Natural killer cell (primary cell): ENCODE results near the gene KIAA0513. TPM values are rescaled to one million over a fixed set of nuclear protein-coding genes. Genes with fewer than 3 reads are reported as not detected.

Experiments used
- ATAC-seq, 3 donors: fragments of 150-1000 bp in 2 of 3; fragments of 200-7000 bp in 1 of 3; cut with Tn5 transposase; 1 replicate in 1 of 3; 2 replicates in 2 of 3; pipeline ENCODE4 v1.10.0; 2021; ENCODE audit warnings: mild to moderate bottlenecking in 2 of 3, moderate library complexity in 2 of 3
- DNase-seq, 2 donors: peaks; one replicate each; pipeline versions ENCODE4 v3.0.0 to v3.0.0-alpha.2; 2013 to 2021; ENCODE audit warnings: mixed read lengths in 1 of 2
- H3K27ac ChIP-seq: one replicate; pipeline ENCODE4 v1.5.1; 2013; ENCODE audit warnings: mild to moderate bottlenecking, low read length
- H3K27me3 ChIP-seq: one replicate; pipeline ENCODE4 v1.6.1; 2013; ENCODE audit warnings: low read length; ENCODE audit not compliant: control insufficient read depth, insufficient read depth
- H3K36me3 ChIP-seq: one replicate; pipeline ENCODE4 v1.6.1; 2013; ENCODE audit warnings: low read length; ENCODE audit not compliant: control insufficient read depth, insufficient read depth
- H3K4me1 ChIP-seq: one replicate; pipeline ENCODE4 v1.6.1; 2013; ENCODE audit warnings: low read length; ENCODE audit not compliant: control insufficient read depth, insufficient read depth
- H3K4me3 ChIP-seq: one replicate; pipeline ENCODE4 v1.5.1; 2013; ENCODE audit warnings: low read length
- H3K9me3 ChIP-seq: one replicate; pipeline ENCODE4 v1.6.1; 2013; ENCODE audit warnings: low read length; ENCODE audit not compliant: control insufficient read depth, insufficient read depth
- H3K27ac Mint-ChIP-seq, 2 donors: one replicate each; pipeline ENCODE4 v1.8.0; 2022; ENCODE audit warnings: mild to moderate bottlenecking in 2 of 2, mixed read lengths in 2 of 2, moderate library complexity in 1 of 2
- H3K27me3 Mint-ChIP-seq, 2 donors: one replicate each; pipeline ENCODE4 v1.8.0; 2022; ENCODE audit warnings: low read depth in 2 of 2, mixed read lengths in 2 of 2
- H3K36me3 Mint-ChIP-seq: one replicate; pipeline ENCODE4 v1.8.0; 2022; ENCODE audit warnings: mixed read lengths
- H3K4me1 Mint-ChIP-seq, 2 donors: one replicate each; pipeline ENCODE4 v1.8.0; 2022; ENCODE audit warnings: mixed read lengths in 2 of 2
- H3K4me3 Mint-ChIP-seq: one replicate; pipeline ENCODE4 v1.8.0; 2022; ENCODE audit warnings: mild to moderate bottlenecking, moderate library complexity, mixed read lengths
- H3K9me3 Mint-ChIP-seq, 2 donors: one replicate each; pipeline ENCODE4 v1.8.0; 2022; ENCODE audit warnings: mixed read lengths in 2 of 2
- WGBS: methylation state at CpG from one replicate; pipeline ENCODE4 v1.1.7; 2013; ENCODE audit warnings: missing lambda C conversion rate; ENCODE audit not compliant: insufficient coverage; 5-methylcytosine and 5-hydroxymethylcytosine counted together
- intact Hi-C: fragments of 100-400 bp; cut with micrococcal nuclease; formaldehyde crosslinking; loops from one replicate; pipeline ENCODE4 v1.14.2; 2022
- total RNA-seq, 4 donors: library from RNA; stranded (reverse); fragments of 120-200 nt in 1 of 4; gene quantifications; one replicate each; pipeline versions ENCODE4 v1.2.3 to v1.2.4, GENCODE V29; 2013 to 2022
- TF ChIP-seq, protein P1 (sequence below): fragments of 200-600 bp; IDR thresholded peaks from one replicate; pipeline ENCODE4 v1.8.0; 2022; ENCODE audit warnings: antibody characterized with exemption

Gene KIAA0513
- total RNA-seq, 3 donors from 2014 or later (not counting 1 experiment from before 2014, with no cell fraction given): 7.9 to 17.7 (median 12.1) TPM

GRCh38 chr16:85079785-85080570 lies 52.4 kb downstream of the KIAA0513 start:
- Mint-ChIP-seq H3K27me3 (peaks cover 3 to 6% of the 10 kb centered on the region in 2 donors), H3K4me3 (no peak overlapping the region), H3K36me3 (no peaks in the 10 kb centered on the region), H3K4me1 (peaks cover 0 to 4% of the 10 kb centered on the region in 2 donors), H3K9me3 (no peaks in the 10 kb centered on the region), H3K27ac (no peak overlapping the region)
- Histone ChIP-seq H3K36me3 (peaks cover 5% of the 10 kb centered on the region), H3K27me3 (no peaks in the 10 kb centered on the region), H3K4me1 (peaks cover 15% of the 10 kb centered on the region), H3K9me3 (no peaks in the 10 kb centered on the region), H3K27ac (no peak overlapping the region), H3K4me3 (no peak overlapping the region)
- no peak for ATAC-seq
- intact Hi-C loops: no loop called here
- TF ChIP-seq, protein P1, sequence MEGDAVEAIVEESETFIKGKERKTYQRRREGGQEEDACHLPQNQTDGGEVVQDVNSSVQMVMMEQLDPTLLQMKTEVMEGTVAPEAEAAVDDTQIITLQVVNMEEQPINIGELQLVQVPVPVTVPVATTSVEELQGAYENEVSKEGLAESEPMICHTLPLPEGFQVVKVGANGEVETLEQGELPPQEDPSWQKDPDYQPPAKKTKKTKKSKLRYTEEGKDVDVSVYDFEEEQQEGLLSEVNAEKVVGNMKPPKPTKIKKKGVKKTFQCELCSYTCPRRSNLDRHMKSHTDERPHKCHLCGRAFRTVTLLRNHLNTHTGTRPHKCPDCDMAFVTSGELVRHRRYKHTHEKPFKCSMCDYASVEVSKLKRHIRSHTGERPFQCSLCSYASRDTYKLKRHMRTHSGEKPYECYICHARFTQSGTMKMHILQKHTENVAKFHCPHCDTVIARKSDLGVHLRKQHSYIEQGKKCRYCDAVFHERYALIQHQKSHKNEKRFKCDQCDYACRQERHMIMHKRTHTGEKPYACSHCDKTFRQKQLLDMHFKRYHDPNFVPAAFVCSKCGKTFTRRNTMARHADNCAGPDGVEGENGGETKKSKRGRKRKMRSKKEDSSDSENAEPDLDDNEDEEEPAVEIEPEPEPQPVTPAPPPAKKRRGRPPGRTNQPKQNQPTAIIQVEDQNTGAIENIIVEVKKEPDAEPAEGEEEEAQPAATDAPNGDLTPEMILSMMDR: no peak
- no peak for DNase-seq
- 90% methylated on average over 22 of the region's 22 CpGs for WGBS

- H3K27me3 Mint-ChIP-seq: peaks cover 6% of the 10 kb centered on the region in 2 donors
- TF ChIP-seq, protein P1: no peak
- H3K36me3 ChIP-seq: peaks cover 4% of the 10 kb centered on the region
- H3K27me3 ChIP-seq: no peaks in the 10 kb centered on the region
- no peaks in the 10 kb centered on the region for H3K9me3 Mint-ChIP-seq
- H3K36me3 Mint-ChIP-seq: no peaks in the 10 kb centered on the region
- H3K4me1 Mint-ChIP-seq: peaks cover 0 to 4% of the 10 kb centered on the region in 2 donors
- intact Hi-C loops: no loop called here
- peaks cover 15% of the 10 kb centered on the region for H3K4me1 ChIP-seq
- DNase-seq (no peak), ATAC-seq (no peak)
- no peak overlapping the region for H3K27ac Mint-ChIP-seq
- no peak overlapping the region for H3K27ac ChIP-seq
- WGBS: 92% methylated on average over 9 of the region's 9 CpGs
- H3K9me3 ChIP-seq: no peaks in the 10 kb centered on the region
- H3K4me3 Mint-ChIP-seq: no peak overlapping the region
- no peak overlapping the region for H3K4me3 ChIP-seq
These were observed 53.4 kb downstream of the KIAA0513 start for GRCh38 chr16:85081038-85081437.

- Histone ChIP-seq H3K9me3 (no peaks in the 10 kb centered on the region), H3K27me3 (no peaks in the 10 kb centered on the region), H3K36me3 (peaks cover 4% of the 10 kb centered on the region), H3K4me3 (no peak overlapping the region), H3K27ac (no peak overlapping the region), H3K4me1 (peaks cover 20% of the 10 kb centered on the region)
- H3K9me3 Mint-ChIP-seq: no peaks in the 10 kb centered on the region
- no peak overlapping the region for H3K4me3 Mint-ChIP-seq
- H3K36me3 Mint-ChIP-seq: no peaks in the 10 kb centered on the region
- intact Hi-C loops: no loop called here
- H3K4me1 Mint-ChIP-seq: peaks cover 1 to 9% of the 10 kb centered on the region in 2 donors
- no peak for DNase-seq
- TF ChIP-seq, protein P1: no peak
- no peak for ATAC-seq
- H3K27ac Mint-ChIP-seq: no peak overlapping the region
- H3K27me3 Mint-ChIP-seq: peaks cover 6% of the 10 kb centered on the region in 2 donors
- 90% methylated on average over 15 of the region's 15 CpGs for WGBS
These were observed 54.2 kb downstream of the KIAA0513 start for GRCh38 chr16:85081765-85082164.
